GM23248 (cell line): Measurements from ENCODE around the gene PPP2R2D.

Experiments used
- EZH2 ChIP-seq: fragments of 200-600 bp; sonication (generic); IDR thresholded peaks from 2 replicates; pipeline ENCODE4 v1.6.1; 2018; ENCODE audit warnings: antibody characterized with exemption, mild to moderate bottlenecking; ENCODE audit not compliant: insufficient read depth, poor library complexity, severe bottlenecking
- EZH2phosphoT487 ChIP-seq: fragments of 200-600 bp; sonication (generic); IDR thresholded peaks from 2 replicates; pipeline ENCODE4 v1.6.1; 2018; ENCODE audit warnings: antibody characterized with exemption, moderate library complexity, mild to moderate bottlenecking, low read depth; ENCODE audit not compliant: insufficient read depth

GRCh38 chr10:131852823-131853609 is 47.8 kb upstream of the PPP2R2D start:
- no peak for TF ChIP-seq EZH2
- TF ChIP-seq EZH2phosphoT487 = no peak
